GM12878 (cell line): ENCODE data around the gene MMP20.

Source experiments
- CTCF ChIP-seq, 3 experiments: IDR thresholded peaks in 2 of 3; conservative IDR thresholded peaks in 1 of 3; 2 replicates each; pipeline ENCODE4 v1.5.1; 2011; ENCODE audit warnings: low read depth in 3 of 3, low read length in 3 of 3, mild to moderate bottlenecking in 3 of 3, control low read depth in 2 of 3, moderate library complexity in 2 of 3, inconsistent platforms in 1 of 3, mixed read lengths in 1 of 3; ENCODE audit not compliant: control insufficient read depth in 2 of 3, insufficient read depth in 1 of 3; ENCODE audit errors: extremely low read depth in 1 of 3
- MAX ChIP-seq: IDR thresholded peaks from 2 replicates; pipeline ENCODE4 v1.6.1; 2012; ENCODE audit warnings: low read depth, low read length, improper control_type of control experiment
- POLR2A ChIP-seq: IDR thresholded peaks from 2 replicates; pipeline ENCODE4 v1.6.1; 2011; ENCODE audit warnings: low read depth, mild to moderate bottlenecking, low read length
- SP1 ChIP-seq: IDR thresholded peaks from one replicate; pipeline ENCODE4 v1.6.1; 2011; ENCODE audit warnings: low read depth, low read length
- ZSCAN29 ChIP-seq: fragments of 450-650 bp; IDR thresholded peaks from 2 replicates; pipeline ENCODE4 v1.6.1; 2017; ENCODE audit warnings: mild to moderate bottlenecking, moderate library complexity

- TF ChIP-seq SP1 (no peak), MAX (no peak), CTCF (IDR thresholded peaks at IDR 0.05 in 2 of 3, conservative IDR thresholded peaks at IDR 0.05 in 1 of 3; ENCODE audit: control insufficient read depth in 2 of 3, extremely low read depth in 1 of 3, insufficient read depth in 1 of 3, low read depth in 3 of 3, low read length in 3 of 3) (no peak), POLR2A (no peak), ZSCAN29 (no peak)
These were observed 64.5 kb downstream of the MMP20 start for GRCh38 chr11:102560555-102561011.
